ENCODE measurements around the gene ABR.
A peak's percentile ranks its signal among the peaks of the same experiment; 100 is the strongest.

Gene ABR

DNA sequence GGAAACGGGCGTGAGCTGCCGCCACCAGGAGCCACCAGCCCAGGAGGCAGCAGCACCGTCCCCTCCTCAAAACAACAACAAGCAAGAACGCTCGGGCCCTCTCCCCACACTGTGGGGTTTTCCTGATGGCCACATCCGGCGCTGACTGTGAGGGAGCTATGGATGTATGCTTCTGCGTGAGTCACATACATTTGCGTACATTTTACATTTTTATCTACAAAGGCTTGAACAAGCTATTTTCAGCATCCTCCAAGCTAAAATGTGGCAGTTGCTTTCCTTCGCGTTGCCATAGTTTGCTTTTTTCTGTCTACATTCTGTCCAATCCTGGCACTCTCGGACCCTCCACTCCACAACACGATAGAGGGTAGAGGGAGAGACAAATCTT lies 2.0 kb upstream of the ABR start:
- no peak overlapping the region for H3K4me3 ChIP-seq (ENCODE audit: low read depth, low read length)
- DNase-seq (ENCODE audit: low read depth) = peak; percentile 32

DNA sequence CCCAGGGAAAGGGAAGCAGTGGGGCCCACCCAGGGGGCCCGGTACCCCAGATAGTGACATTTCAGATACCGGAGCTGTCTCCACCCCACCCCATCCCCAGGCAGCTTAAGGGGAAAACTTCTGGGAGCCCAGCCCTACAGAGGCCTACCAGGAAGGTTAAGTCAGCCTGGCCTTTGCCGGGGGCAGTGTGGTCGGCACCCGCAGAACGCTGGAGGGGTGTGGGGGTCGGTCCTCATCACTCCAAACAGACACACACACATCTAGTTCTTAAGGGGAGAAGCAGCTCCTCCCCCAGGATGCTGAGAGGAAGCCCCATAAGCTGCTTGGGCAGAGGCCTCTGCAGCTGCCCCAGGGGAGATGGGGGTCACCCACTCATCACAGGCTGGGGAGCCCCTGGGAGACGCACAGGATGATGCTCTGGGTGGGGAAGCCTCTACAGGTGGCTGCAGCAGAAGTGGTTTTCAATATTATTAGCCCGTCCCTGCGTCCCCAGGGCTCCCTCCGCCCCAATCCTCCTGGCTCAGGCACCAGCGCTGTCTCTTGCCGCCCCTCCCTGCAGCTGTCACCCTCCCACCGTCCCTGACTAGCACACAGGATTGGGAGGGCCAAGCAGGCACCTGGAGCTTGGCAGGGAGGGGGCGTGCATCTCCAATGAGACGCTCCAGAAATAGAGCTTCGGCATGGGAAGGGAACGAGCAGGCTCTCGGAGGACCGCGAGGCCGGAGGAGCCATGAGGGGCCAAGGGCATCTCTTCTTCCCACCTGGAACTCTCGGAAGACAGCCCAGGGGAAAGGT lies 1.4 kb upstream of the ABR start:
- DNase-seq (ENCODE audit: low read depth) = peak; percentile 37
- no peak overlapping the region for H3K4me3 ChIP-seq (ENCODE audit: low read depth, low read length)

More for the DNA sequence above, 2.0 kb upstream of the ABR start:
- TF ChIP-seq POLR2A (IDR thresholded peaks at IDR 0.05; ENCODE audit: extremely low read depth, insufficient read length) (no peak), MYC (IDR thresholded peaks at IDR 0.05; ENCODE audit: low read depth, low read length) (no peak), MAX (IDR thresholded peaks at IDR 0.05; ENCODE audit: low read depth, low read length) (no peak)
- TF ChIP-seq, protein P1, sequence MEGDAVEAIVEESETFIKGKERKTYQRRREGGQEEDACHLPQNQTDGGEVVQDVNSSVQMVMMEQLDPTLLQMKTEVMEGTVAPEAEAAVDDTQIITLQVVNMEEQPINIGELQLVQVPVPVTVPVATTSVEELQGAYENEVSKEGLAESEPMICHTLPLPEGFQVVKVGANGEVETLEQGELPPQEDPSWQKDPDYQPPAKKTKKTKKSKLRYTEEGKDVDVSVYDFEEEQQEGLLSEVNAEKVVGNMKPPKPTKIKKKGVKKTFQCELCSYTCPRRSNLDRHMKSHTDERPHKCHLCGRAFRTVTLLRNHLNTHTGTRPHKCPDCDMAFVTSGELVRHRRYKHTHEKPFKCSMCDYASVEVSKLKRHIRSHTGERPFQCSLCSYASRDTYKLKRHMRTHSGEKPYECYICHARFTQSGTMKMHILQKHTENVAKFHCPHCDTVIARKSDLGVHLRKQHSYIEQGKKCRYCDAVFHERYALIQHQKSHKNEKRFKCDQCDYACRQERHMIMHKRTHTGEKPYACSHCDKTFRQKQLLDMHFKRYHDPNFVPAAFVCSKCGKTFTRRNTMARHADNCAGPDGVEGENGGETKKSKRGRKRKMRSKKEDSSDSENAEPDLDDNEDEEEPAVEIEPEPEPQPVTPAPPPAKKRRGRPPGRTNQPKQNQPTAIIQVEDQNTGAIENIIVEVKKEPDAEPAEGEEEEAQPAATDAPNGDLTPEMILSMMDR (IDR thresholded peaks at IDR 0.05; ENCODE audit: low read depth, low read length) = no peak

GRCh38 chr17:1179112-1179817 lies 516 bp downstream of the ABR start:
- no peak for DNase-seq (ENCODE audit: low read depth)
- TF ChIP-seq MAX (IDR thresholded peaks at IDR 0.05; ENCODE audit: low read depth, low read length) (no peak), MYC (IDR thresholded peaks at IDR 0.05; ENCODE audit: low read depth, low read length) (no peak), POLR2A (IDR thresholded peaks at IDR 0.05; ENCODE audit: extremely low read depth, insufficient read length) (no peak)
- TF ChIP-seq, protein P1 (IDR thresholded peaks at IDR 0.05; ENCODE audit: low read depth, low read length) = no peak
- no peak overlapping the region for H3K4me3 ChIP-seq (ENCODE audit: low read depth, low read length)

More for the DNA sequence above, 1.4 kb upstream of the ABR start:
- TF ChIP-seq POLR2A (IDR thresholded peaks at IDR 0.05; ENCODE audit: extremely low read depth, insufficient read length) = no peak
- no peak for TF ChIP-seq MYC (IDR thresholded peaks at IDR 0.05; ENCODE audit: low read depth, low read length)
- TF ChIP-seq, protein P1 (IDR thresholded peaks at IDR 0.05; ENCODE audit: low read depth, low read length) = no peak
- TF ChIP-seq MAX (IDR thresholded peaks at IDR 0.05; ENCODE audit: low read depth, low read length) = no peak

- TF ChIP-seq MAX (IDR thresholded peaks at IDR 0.05; ENCODE audit: low read depth, low read length) (no peak), MYC (IDR thresholded peaks at IDR 0.05; ENCODE audit: low read depth, low read length) (no peak), POLR2A (IDR thresholded peaks at IDR 0.05; ENCODE audit: extremely low read depth, insufficient read length) (no peak)
- TF ChIP-seq, protein P1 (IDR thresholded peaks at IDR 0.05; ENCODE audit: low read depth, low read length) = no peak
- no peak for DNase-seq (ENCODE audit: low read depth)
- H3K4me3 ChIP-seq (ENCODE audit: low read depth, low read length) = no peak overlapping the region
Observed at GRCh38 chr17:1177016-1177700, 2.6 kb downstream of the ABR start.

DNA sequence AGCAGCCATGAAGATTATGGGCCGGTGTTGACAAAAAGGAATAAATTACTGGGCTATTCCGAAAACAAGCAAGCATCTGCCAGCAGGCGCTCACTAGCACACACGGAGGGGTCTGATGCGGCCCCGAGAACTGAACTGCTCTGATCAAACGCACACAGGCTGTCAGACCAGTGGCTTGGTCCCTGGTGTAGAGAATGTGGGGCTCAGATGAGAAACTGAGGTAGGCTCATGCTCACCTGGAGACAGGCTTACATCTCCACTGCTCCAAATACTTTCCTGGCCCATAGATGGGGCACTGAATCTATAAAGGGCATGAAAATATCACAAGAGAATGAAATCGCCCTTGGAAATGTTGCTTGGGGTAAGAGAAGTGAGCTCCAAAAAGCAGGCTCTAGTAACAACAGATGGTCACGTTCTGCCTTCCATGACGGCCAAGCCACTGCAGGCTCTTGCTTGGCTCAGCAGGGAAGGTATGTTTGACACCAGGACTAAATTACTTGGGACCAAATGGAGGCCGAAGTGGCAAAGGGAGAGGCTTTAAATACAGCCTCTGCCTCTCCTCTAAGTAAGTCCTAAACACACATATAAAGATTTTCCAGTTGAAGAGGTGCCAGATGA lies 5.4 kb downstream of the ABR start:
- no peak for DNase-seq (ENCODE audit: low read depth)
- no peak overlapping the region for H3K4me3 ChIP-seq (ENCODE audit: low read depth, low read length)
- TF ChIP-seq, protein P1 (IDR thresholded peaks at IDR 0.05; ENCODE audit: low read depth, low read length) = no peak
- TF ChIP-seq POLR2A (IDR thresholded peaks at IDR 0.05; ENCODE audit: extremely low read depth, insufficient read length) = no peak
- no peak for TF ChIP-seq MYC (IDR thresholded peaks at IDR 0.05; ENCODE audit: low read depth, low read length)
- TF ChIP-seq MAX (IDR thresholded peaks at IDR 0.05; ENCODE audit: low read depth, low read length) = no peak

All from NB4 (cell line).